ENCODE measurements around the gene SORCS3.

- no peak for TF ChIP-seq CTCF (conservative IDR thresholded peaks at IDR 0.05)
- no peak for TF ChIP-seq EZH2 (IDR thresholded peaks at IDR 0.05; ENCODE audit: low read depth)
Observed at GRCh38 chr10:105041956-105042355, 400.9 kb downstream of the SORCS3 start.
